RWPE1 (cell line): Measurements from ENCODE around the gene SLC25A10.

Experiments used
- CTCF ChIA-PET: fragments of 350-600 bp; sonication (Branson Sonifier 250); formaldehyde crosslinking; extraction: SDS; loops from one replicate; lab custom pipeline; 2021; lab: Yijun Ruan, JAX
- POLR2A ChIA-PET: fragments of 400-600 bp; formaldehyde crosslinking; extraction: SDS; loops from one replicate; lab custom pipeline; 2020; ENCODE audit warnings: antibody characterized with exemption; ENCODE audit not compliant: low non-redundant PET; lab: Yijun Ruan, JAX
- DNase-seq: peaks from one replicate; pipeline ENCODE4 v3.0.0; 2012; ENCODE audit warnings: low spot score
- H3K27ac ChIP-seq: fragments of 450-650 bp; 2 replicates; pipeline ENCODE4 v1.5.1; 2017
- CTCF ChIP-seq: fragments of 450-650 bp; conservative IDR thresholded peaks from 2 replicates; pipeline ENCODE4 v1.5.1; 2017; ENCODE audit warnings: low read depth, mild to moderate bottlenecking

The SLC25A10 gene

DNA sequence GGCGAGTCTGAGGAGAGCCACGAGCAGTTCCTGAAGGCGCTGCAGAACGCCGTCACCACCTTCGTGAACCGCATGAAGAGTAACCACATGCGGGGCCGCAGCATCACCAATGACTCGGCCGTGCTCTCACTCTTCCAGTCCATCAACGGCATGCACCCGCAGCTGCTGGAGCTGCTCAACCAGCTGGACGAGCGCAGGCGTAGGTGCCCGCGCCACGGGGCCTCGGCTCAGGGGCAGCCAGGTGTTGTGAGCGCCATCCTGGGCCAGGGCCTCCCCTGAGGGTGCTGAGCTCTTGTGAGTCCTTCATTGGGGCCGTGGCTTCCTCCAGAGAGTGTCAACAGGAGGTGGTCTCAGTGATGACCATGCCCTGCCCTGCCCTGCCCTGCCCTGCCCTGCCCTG, 16.3 kb upstream of the SLC25A10 start:
- peak overlapping the region; percentile 55 for H3K27ac ChIP-seq
- no peak for DNase-seq
- POLR2A ChIA-PET: interaction anchor here (1.2 kb wide), 1 partner anchor 11 kb away, joined by 3 read pairs; no protein-coding TSS in a partner anchor
- no peak for TF ChIP-seq CTCF
- CTCF ChIA-PET: no interaction called here

GRCh38 chr17:81696218-81696941, 15.7 kb upstream of the SLC25A10 start:
- ChIA-PET POLR2A (interaction anchor here (1.2 kb wide), 1 partner anchor 11 kb away, joined by 3 read pairs; no protein-coding TSS in a partner anchor), CTCF (no interaction called here)
- TF ChIP-seq CTCF: no peak
- no peak for DNase-seq
- peak overlapping the region; percentile 55 for H3K27ac ChIP-seq

- DNase-seq: no peak
- TF ChIP-seq CTCF: no peak
- H3K27ac ChIP-seq: peak overlapping the region; percentile 55
- ChIA-PET POLR2A (no interaction called here), CTCF (interaction anchor here (0.6 to 0.7 kb wide), 2 partner anchors 62 to 185 kb away, joined by 3 to 4 read pairs; no protein-coding TSS in a partner anchor)
Measured at GRCh38 chr17:81697261-81698044, 14.6 kb upstream of the SLC25A10 start.

DNA sequence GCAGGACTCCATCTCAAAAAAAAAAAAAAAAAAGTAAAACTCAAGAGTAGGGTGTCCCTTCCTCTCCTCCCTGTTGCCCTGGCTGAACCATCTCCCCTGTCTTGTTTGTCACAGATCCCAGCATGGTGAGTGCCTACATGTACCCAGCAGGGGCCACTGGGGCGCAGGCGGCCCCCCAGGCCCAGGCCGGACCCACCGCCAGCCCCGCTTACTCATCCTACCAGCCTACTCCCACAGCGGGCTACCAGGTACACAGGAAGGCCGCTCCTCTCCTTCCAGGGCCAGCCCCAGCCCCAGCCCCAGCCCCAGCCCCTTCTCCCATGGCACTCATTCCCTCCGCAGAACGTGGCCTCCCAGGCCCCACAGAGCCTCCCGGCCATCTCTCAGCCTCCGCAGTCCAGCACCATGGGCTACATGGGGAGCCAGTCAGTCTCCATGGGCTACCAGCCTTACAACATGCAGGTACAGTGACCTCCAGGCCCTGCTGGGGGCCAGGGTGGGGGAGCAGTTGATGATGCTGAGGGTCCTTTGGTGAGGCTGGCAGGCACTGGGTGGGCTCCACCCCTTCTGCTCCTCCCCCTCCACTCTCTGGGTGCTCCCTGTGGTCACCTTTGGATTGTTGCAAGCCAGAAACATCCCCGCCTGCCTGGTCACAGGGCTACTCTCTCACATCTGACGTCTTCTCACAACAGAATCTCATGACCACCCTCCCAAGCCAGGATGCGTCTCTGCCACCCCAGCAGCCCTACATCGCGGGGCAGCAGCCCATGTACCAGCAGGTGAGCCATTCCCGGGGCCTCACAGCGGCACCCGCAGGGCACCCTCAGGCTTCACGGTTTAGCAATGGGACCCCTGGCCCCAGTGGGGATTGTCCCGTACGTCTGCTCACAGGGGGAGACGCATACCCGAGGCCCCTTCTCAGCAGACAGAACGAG, 11.5 kb upstream of the SLC25A10 start:
- peak overlapping the region; percentile 89 for H3K27ac ChIP-seq

GRCh38 chr17:81701288-81702071, 10.6 kb upstream of the SLC25A10 start:
- ChIA-PET POLR2A (interaction anchor here (0.9 kb wide), 1 partner anchor 31 kb away, joined by 4 read pairs; no protein-coding TSS in a partner anchor), CTCF (interaction anchor here (0.9 to 1.6 kb wide), 2 partner anchors 16 to 18 kb away, joined by 3 to 6 read pairs; partner anchors contain the start of genes ARL16 and HGS)
- DNase-seq: peak; percentile 20
- no peak for TF ChIP-seq CTCF
- H3K27ac ChIP-seq: peak overlapping the region; percentile 89

More for the DNA sequence above, 11.5 kb upstream of the SLC25A10 start:
- CTCF ChIA-PET: interaction anchor here (1.6 kb wide), 1 partner anchor 17 kb away, joined by 6 read pairs; the partner anchor contains the start of genes ARL16 and HGS
- POLR2A ChIA-PET: no interaction called here
- TF ChIP-seq CTCF: no peak
- DNase-seq: no peak
